Activated CD4-positive, alpha-beta T cell treated with anti-CD3 and anti-CD28 coated beads for 36 hours (primary cell): Measurements from ENCODE around the gene LBHD2. TPM values are rescaled to one million over a fixed set of nuclear protein-coding genes. Genes with fewer than 3 reads are reported as not detected.

ENCODE experiments used
- ATAC-seq: fragments of 200-7000 bp; cut with Tn5 transposase; one replicate; pipeline ENCODE4 v1.10.0; 2021; ENCODE audit warnings: mild to moderate bottlenecking, moderate library complexity
- CTCF ChIA-PET: fragments of 350-600 bp; sonication (Branson Sonifier 250); formaldehyde crosslinking; loops from one replicate; lab custom pipeline; 2021; ENCODE audit warnings: antibody characterized with exemption; lab: Charles Lee
- POLR2A ChIA-PET: fragments of 350-600 bp; sonication (Branson Sonifier 250); formaldehyde crosslinking; loops from one replicate; lab custom pipeline; 2021; ENCODE audit warnings: antibody characterized with exemption, inconsistent platforms; lab: Charles Lee
- DNase-seq: peaks from one replicate; pipeline ENCODE4 v3.0.0-alpha.2; 2020
- H3K27ac Mint-ChIP-seq: one replicate; pipeline ENCODE4 v1.8.0; 2021; ENCODE audit warnings: mixed read lengths
- H3K27me3 Mint-ChIP-seq: one replicate; pipeline ENCODE4 v1.8.0; 2021; ENCODE audit warnings: mixed read lengths
- H3K36me3 Mint-ChIP-seq: one replicate; pipeline ENCODE4 v1.8.0; 2021; ENCODE audit warnings: low read depth, mixed read lengths
- H3K4me1 Mint-ChIP-seq: one replicate; pipeline ENCODE4 v1.8.0; 2021; ENCODE audit warnings: mixed read lengths
- H3K4me3 Mint-ChIP-seq: one replicate; pipeline ENCODE4 v1.8.0; 2021; ENCODE audit warnings: mild to moderate bottlenecking, moderate library complexity, mixed read lengths
- H3K9me3 Mint-ChIP-seq: one replicate; pipeline ENCODE4 v1.8.0; 2021; ENCODE audit warnings: low read depth, mixed read lengths
- intact Hi-C, 2 experiments: fragments of 100-400 bp; cut with DNase I in 1 of 2; cut with micrococcal nuclease in 1 of 2; formaldehyde crosslinking; loops; one replicate each; pipeline versions ENCODE4 v1.14.2 to v1.15.1; 2022 to 2024; cut with DNase I, micrococcal nuclease
- total RNA-seq, 2 experiments: library from RNA; stranded (reverse); gene quantifications; one replicate each; pipeline ENCODE4 v1.2.3, GENCODE V29; 2021

LBHD2 gene
- total RNA-seq, 2 experiments from 2014 or later = not detected

DNA sequence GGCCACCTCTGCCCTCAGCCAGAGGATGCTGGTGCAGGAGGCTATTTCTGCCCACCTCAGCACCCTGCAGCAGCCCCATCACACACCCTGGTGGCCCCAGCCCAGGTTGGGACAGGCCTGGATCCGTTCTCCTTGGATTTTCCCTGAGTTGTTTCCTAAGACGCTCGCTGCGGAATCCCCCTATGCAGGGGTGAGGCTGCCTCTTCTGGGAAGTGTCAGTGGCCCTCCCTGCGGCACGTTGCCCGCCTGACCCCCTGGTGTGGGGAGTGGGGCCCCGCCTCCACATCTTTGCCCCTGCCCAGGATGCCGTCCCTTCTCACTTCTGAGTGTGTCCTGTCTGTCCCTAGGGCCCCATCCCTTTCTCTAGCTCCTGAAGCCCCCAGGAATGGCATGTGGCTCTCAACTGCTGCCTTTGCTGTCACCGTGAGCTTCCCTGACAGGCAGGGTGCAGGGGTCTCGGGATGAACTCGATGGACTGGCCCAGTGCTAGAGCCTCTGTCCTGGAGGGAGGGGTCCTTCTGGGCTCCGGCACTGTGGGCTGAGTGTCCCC is 9.9 kb downstream of the LBHD2 start:
- DNase-seq (no peak), ATAC-seq (no peak)
- POLR2A ChIA-PET = no interaction called here
- Mint-ChIP-seq H3K9me3 (no peaks in the 10 kb centered on the region), H3K27me3 (no peaks in the 10 kb centered on the region), H3K27ac (no peak overlapping the region), H3K4me1 (peaks cover 3% of the 10 kb centered on the region), H3K36me3 (no peaks in the 10 kb centered on the region), H3K4me3 (no peak overlapping the region)
- intact Hi-C loops = no loop called here
- CTCF ChIA-PET = interaction anchor here (3.0 kb wide), 1 partner anchor 11 kb away, joined by 23 read pairs; no protein-coding TSS in a partner anchor

DNA sequence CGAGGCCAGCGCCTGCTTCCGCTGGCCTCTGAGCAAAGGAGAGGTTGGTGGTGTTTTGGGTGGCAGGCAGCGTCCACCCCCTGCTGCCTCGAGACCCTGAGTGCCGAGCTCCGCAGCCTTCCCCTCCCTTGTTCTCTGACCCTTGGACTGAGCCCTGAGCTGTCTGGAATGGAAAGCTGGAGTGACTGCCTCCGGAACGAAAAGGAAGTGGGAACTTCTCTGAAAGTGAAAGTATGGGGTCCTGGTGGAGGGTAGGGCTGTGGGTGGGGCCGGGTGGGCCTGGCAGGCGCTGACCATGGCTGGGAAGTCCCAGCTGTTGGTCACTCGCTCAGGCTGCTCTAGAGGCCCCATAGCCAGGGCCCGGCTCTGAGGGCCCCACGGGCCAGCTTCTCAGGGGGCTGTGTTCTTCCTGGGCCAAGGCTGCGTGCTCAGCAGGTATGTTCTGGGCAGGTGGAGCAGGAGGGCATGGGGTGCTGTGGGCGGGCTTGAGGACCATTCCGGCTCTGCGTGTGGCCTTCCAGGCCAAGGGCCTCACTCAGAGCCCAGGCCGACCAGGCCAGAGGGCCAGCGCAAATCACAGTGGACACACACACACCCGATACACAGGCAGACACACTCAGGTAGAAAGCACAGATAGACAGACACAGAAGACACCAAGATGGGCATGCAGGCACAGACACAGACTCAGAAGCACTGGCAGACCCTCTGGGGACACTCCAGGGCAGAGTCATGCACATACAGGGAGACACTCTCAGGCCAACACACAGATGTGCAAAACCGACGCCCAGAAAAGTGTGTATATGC is 10.6 kb downstream of the LBHD2 start, which contains the start of gene EXOC3L4:
Gene EXOC3L4 (plus strand): TSS at position 320 of the 804 bp plus-strand sequence. CDS start 5,495 bp downstream, outside the sequence.
- Mint-ChIP-seq H3K36me3 (no peaks in the 10 kb centered on the region), H3K27ac (no peak within 1 kb of the TSS), H3K4me3 (no peak within 1 kb of the TSS), H3K27me3 (no peaks in the 10 kb centered on the region), H3K9me3 (no peaks in the 10 kb centered on the region), H3K4me1 (peaks cover 3% of the 10 kb centered on the region)
- ChIA-PET CTCF (interaction anchor here (3.0 kb wide), 1 partner anchor 11 kb away, joined by 23 read pairs; no protein-coding TSS in a partner anchor), POLR2A (no interaction called here)
- intact Hi-C loops = no loop called here
- DNase-seq = no peak
- no peak for ATAC-seq

DNA sequence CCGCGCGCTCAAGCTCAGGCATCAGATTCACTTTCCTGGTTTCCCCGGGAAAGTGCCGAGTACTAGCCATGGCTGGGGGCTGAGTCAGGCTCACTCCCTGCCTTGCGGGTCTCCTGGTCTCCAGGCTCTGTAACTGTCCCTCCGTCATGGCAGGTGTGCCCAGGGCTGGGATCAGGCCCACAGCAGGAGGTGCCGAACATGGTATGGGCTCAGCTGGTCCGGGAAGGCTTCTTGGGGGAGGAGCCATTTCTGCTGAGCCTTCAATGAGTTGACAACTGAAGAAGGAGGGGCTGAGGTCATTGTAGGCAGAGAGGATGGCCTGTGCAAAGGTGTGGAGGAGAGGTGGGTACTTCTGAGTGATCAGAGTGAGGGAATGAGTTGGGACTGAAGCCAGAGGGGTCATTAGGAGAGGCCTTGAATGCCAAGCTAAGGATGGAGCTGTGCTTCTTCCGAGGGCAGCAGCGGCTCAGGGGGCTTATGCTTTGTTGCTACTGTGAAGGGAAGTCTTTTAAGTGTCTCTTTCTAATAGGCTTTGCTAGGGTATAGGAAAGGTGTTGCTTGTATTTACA is 11.3 kb downstream of the LBHD2 start:
- DNase-seq = no peak
- H3K27ac Mint-ChIP-seq = no peak overlapping the region

DNA sequence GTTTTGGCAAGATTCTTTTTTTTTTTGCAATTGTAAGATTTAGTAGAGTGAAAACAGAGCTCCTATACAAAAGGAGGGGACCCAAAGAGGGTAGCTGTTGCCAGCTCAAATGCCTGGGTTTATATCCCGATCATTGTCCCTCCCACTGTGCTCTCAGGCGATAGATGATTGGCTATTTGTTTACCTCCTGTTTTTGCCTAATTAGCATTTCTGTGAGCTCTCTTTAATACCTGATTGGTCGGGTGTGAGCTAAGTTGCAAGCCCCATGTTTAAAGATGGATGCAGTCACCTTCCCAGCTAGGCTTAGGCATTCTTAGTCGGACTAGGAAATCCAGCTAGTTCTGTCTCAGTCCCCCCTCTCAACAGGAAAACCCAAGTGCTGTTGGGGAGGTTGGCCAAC is 12.4 kb downstream of the LBHD2 start:
- ATAC-seq (no peak), DNase-seq (no peak)
- ChIA-PET CTCF (interaction anchor here (0.5 to 3.0 kb wide), 7 partner anchors 9 to 559 kb away, joined by 3 to 23 read pairs (median 3); no protein-coding TSS in a partner anchor), POLR2A (no interaction called here)
- Mint-ChIP-seq H3K27ac (no peak overlapping the region), H3K36me3 (no peaks in the 10 kb centered on the region), H3K4me1 (no peaks in the 10 kb centered on the region), H3K4me3 (no peak overlapping the region), H3K9me3 (no peaks in the 10 kb centered on the region), H3K27me3 (peaks cover 3% of the 10 kb centered on the region)
- intact Hi-C loops = no loop called here

More for the DNA sequence above, 11.3 kb downstream of the LBHD2 start:
- intact Hi-C loops = no loop called here
- ChIA-PET POLR2A (no interaction called here), CTCF (interaction anchor here (0.6 to 3.0 kb wide), 3 partner anchors 10 to 196 kb away, joined by 3 to 23 read pairs (median 3); no protein-coding TSS in a partner anchor)
- no peak for ATAC-seq
- Mint-ChIP-seq H3K27me3 (no peaks in the 10 kb centered on the region), H3K9me3 (no peaks in the 10 kb centered on the region), H3K4me3 (no peak overlapping the region), H3K36me3 (no peaks in the 10 kb centered on the region), H3K4me1 (peaks cover 3% of the 10 kb centered on the region)

DNA sequence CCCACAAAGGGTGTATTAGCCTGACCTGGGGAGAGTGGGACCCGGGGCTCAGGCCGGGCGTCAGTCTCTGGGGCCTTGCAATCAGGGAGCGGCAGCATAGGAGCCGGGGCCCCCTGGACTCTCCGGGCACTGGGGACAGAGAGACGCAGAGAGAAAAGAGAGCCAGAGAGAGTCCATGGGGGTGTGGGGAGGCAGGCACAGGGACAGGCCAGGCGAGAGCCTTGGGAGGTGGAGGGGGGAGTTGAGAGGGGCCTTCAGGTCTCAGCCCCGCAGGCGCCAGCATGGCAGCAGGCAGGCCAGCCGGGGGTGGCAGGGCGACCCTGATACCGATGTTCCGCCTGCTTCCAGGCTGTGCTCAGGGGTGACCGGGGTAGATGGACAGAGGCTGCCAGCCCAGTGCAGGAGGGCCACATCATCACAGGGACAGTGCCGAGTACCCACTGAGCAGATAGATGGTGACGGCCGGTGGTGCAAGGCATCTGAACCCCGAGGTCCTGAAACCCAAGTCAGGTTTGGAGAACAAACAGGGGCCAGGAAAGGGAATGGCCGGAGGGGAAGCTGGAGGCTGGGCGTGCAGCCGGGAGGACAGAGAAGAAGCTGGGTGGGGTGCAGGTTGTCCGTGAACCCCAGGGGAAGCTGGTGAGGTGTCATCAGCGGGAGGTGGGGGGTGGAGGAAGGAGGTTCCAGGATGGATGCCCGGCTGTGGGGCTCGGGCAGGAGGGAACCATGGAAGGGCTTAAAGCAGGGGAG is 13.4 kb downstream of the LBHD2 start:
- Mint-ChIP-seq H3K36me3 (no peaks in the 10 kb centered on the region), H3K4me3 (no peak overlapping the region), H3K9me3 (no peaks in the 10 kb centered on the region), H3K4me1 (no peaks in the 10 kb centered on the region), H3K27me3 (peaks cover 9% of the 10 kb centered on the region), H3K27ac (no peak overlapping the region)
- CTCF ChIA-PET = no interaction called here
- intact Hi-C loops = no loop called here
- ATAC-seq = no peak
- POLR2A ChIA-PET = no interaction called here
- no peak for DNase-seq

DNA sequence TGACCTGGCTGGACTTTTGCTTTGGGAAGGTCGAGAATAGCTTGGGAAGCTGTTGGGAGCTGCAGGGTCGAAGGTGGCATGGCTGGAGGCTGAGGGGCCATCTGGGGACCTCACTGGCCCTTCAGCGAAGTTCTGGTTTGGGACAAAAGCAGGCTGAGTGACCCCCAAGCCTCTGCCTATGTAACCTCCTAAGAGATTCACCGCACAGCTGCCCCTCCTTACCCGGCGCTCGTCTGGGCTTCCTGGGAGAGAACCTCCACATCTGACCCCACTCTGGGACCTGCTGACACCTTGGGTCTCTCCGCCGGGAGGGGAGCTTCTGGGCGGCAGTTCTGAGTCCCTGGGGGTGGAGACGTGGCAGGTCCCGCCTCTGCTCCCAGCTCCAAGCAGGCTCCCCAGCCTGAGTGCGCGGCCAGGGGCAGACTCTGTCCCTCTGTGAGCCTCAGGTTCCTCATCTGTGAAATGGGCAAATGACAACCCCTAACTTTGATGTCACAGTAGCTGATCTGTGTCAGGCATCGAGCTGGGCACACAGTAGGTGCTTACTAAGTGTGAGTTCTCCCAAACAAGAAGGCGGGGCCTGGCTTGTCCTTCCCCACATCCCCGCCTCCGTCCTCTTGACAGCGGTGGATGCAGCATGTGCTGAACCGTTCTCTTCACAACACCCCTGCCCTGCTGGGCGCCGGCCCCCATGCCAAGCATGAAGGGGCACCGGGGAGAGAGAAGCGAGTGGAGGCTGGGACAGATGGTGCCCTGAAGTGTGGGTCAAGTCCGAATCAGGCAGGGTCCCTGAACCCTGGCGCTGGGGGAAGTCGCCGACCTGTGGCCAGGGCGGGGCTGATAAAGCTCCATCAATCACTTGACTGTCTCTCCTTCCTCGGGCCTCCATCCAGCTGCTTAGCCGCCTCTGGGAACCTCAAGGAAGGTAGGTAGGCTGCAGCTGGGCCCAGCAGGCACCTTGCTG is 14.3 kb downstream of the LBHD2 start:
- CTCF ChIA-PET = no interaction called here
- intact Hi-C loops = no loop called here
- Mint-ChIP-seq H3K9me3 (no peaks in the 10 kb centered on the region), H3K4me1 (peaks cover under 1% of the 10 kb centered on the region), H3K27ac (no peak overlapping the region), H3K36me3 (no peaks in the 10 kb centered on the region), H3K27me3 (peaks cover 10% of the 10 kb centered on the region), H3K4me3 (no peak overlapping the region)
- no peak for ATAC-seq
- POLR2A ChIA-PET = no interaction called here
- DNase-seq = no peak

DNA sequence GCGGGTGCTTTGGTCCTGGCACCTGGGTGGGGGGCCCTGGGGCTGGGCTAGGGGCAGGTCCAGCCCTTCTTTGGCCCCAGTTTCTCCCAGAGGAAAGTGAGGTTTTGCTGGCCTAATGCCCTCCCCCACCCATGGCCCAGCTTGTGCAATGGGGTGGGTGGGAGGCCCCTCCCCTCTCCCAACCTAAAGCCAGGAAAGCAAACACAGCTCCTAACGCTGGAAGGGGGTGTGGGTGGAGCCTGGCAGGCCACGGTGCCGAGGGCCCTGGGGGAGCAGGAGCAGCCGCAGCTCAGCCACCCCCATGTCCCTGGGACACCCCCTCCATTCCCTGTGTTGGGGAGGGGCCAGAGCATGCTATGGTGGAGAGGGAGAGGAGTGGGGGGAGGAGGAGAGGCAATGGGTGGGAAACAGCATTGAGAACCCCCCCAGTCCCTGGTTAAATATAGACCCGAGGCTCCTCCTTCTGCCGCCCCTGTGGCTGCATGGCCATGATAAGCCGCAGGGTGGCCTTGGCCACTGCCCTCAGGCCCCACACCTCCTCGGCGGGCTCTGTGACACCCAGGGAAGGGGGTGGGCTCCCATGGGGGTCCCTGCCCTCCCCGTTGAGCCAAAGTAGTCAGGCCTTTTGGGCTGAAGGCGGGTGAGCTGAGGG is 15.2 kb downstream of the LBHD2 start:
- Mint-ChIP-seq H3K9me3 (no peaks in the 10 kb centered on the region), H3K36me3 (no peaks in the 10 kb centered on the region), H3K27ac (no peak overlapping the region), H3K27me3 (peaks cover 14% of the 10 kb centered on the region), H3K4me1 (peaks cover 3% of the 10 kb centered on the region), H3K4me3 (no peak overlapping the region)
- CTCF ChIA-PET = interaction anchor here (0.6 to 0.8 kb wide), 2 partner anchors 24 to 304 kb away, joined by 3 read pairs; no protein-coding TSS in a partner anchor
- ATAC-seq (no peak), DNase-seq (no peak)
- intact Hi-C loops = no loop called here
- POLR2A ChIA-PET = no interaction called here

DNA sequence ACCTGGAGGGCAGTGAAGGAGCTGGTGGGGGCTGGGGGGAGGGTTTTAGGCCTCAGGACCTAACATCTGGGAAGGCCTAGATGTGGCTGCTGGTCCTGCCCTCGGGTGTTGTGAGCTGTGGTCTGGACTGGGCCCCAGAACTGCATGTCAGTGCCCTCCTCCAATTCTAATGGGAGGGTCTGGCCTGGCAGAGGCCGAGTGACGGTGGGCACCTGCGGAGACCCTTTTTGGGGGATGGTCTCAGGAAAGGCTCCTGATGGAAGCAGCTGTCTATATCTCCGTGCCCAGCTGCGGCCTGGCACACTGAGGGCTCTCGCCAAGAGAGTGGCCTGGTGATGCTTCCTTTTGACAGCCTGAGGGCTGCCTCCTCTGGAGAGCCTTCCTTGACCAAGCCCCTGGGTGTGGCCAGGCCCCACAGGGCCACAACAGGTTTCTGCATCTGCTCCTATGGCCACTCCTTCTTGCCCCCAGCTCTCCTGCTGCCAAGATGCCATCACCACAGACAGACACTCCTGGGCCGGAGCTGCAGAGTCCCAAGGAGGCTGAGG is 15.8 kb downstream of the LBHD2 start:
- H3K36me3 Mint-ChIP-seq = no peaks in the 10 kb centered on the region
- peaks cover 4% of the 10 kb centered on the region for H3K4me1 Mint-ChIP-seq
- ChIA-PET POLR2A (no interaction called here), CTCF (interaction anchor here (0.6 to 0.8 kb wide), 4 partner anchors 20 to 304 kb away, joined by 3 to 5 read pairs (median 4); no protein-coding TSS in a partner anchor)
- H3K27ac Mint-ChIP-seq = no peak overlapping the region
- ATAC-seq (no peak), DNase-seq (no peak)
- no peak overlapping the region for H3K4me3 Mint-ChIP-seq
- H3K27me3 Mint-ChIP-seq = peaks cover 16% of the 10 kb centered on the region
- intact Hi-C loops = no loop called here
- no peaks in the 10 kb centered on the region for H3K9me3 Mint-ChIP-seq

DNA sequence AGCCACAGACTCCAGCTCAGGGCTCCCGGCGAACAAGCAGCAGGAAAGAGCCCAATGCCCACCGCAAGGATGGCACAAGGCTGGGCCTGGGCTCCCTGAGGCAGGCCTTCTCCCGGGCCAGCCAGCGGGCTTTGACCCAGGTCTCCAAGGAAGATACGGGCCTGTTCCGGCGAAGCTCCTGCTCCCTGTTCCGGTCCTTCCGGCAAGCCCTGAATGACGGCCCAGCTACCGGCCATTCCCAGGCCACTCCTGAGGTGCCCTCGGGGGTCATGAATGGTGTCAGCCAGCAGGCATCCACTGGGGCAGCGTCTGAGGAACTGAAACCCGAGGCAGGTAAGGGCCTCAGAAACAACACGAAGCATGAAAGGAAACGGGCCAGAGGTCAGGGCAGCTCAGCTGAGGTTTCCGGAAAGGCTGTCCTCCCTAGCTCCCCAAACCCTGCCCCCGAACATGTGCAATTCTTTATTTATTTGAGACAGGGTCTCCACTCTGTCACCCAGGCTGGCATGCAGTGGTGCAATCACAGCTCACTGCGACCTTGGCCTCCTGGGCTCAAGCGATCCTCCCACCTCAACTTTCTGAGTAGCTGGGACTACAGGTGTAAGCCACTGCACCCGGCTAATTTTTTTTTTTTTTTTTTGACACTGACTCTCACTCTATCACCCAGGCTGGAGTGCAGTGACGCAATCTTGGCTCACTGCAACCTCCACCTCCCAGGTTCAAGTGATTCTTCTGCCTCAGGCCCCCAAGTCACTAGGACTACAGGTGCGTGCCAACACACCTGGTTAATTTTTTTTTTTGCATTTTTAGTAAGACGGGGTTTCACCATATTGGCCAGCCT is 16.5 kb downstream of the LBHD2 start:
- ChIA-PET CTCF (interaction anchor here (0.6 to 1.3 kb wide), 5 partner anchors 19 to 176 kb away, joined by 3 to 5 read pairs (median 4); no protein-coding TSS in a partner anchor), POLR2A (interaction anchor here (0.6 kb wide), 1 partner anchor 71 kb away, joined by 10 read pairs; no protein-coding TSS in a partner anchor)
- no peaks in the 10 kb centered on the region for H3K36me3 Mint-ChIP-seq
- no peak for DNase-seq
- peaks cover 23% of the 10 kb centered on the region for H3K27me3 Mint-ChIP-seq
- no peaks in the 10 kb centered on the region for H3K9me3 Mint-ChIP-seq
- intact Hi-C loops = no loop called here
- H3K4me3 Mint-ChIP-seq = no peak overlapping the region
- peaks cover 8% of the 10 kb centered on the region for H3K4me1 Mint-ChIP-seq
- no peak for ATAC-seq
- no peak overlapping the region for H3K27ac Mint-ChIP-seq
